Ramos (cell line): ENCODE results near the gene SUMO3.

Source experiments
- in situ Hi-C: fragments of 300-500 bp; cut with MboI; formaldehyde crosslinking; loops from one replicate; pipeline ENCODE4 v1.14.3; 2022; ENCODE audit warnings: low sequenced_read_pairs; ENCODE audit not compliant: unreplicated experiment

SUMO3 gene

DNA sequence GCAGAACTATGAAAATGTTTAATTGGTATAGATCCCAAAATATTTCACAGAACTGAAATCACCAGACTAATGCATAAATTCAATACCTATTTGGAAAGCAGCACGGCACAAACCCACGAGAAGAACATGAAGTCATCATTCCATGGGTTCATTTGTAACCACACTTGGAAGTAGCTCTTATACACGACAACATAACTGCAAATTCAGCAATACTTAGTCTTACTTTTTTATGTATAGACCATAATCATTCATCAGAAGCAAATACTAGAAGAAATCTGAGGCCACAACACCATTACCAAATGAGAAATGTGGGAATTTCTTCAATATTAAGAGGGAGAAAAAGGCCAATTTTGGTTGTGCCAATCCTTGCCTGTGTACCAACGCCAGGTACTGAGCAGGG is 12.0 kb downstream of the SUMO3 start:
- in situ Hi-C loops: no loop called here

DNA sequence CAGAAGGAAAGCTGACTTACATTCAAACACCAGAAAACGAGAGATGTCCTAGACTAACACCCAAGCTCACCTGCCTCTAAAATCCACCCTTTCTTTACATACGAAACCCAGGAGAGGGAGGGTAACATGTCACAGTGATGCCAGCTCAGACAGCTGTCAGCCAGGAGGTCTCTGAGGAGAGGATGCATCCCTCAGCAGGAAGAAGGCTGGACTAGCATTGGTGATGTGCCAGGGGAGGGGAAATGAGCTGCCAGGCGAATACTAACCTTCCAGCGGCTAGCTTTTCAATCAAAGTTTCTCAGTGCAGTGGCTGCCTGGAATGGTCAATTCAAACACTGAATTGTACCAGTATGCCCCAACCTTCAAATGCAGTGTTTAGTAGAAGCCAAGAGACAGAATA is 12.6 kb downstream of the SUMO3 start:
- in situ Hi-C loops: no loop called here

DNA sequence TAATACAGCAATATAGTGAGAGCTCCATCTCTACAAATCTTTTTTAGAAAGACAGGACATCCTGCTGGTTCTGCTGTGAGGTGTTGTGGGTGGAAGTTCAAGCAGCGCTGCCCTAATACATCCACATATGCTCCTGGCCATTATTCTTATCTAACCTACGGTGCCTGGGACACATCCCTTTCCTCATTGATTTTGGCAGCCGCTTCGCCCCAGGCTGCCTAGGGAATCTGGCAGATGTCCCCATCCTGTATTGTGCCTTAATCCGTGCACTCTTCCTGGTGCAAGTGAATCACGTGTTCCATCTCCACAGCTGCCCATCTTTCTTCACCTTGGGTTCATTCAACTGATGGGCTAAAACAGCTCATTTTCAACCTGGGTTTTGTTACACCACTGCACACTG is 13.1 kb downstream of the SUMO3 start:
- in situ Hi-C loops: no loop called here

DNA sequence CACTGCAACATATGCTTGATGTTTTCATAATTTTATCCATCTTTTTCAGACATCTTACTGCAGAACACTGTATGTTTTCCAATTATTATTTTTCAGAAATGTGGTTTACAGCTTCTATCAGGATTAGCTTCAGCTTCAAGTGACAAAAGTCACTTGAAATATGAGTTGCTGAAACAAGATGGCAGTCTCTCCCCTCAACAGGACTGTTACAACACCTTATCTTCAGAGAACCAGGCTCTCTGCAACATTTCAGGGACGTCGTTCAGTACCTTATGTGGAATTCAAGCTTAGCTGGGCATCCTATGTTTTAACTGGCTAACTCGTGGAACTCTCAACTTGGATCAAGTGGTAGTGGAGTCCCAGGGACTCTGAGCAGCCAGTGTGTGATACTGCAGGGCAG is 14.2 kb downstream of the SUMO3 start:
- in situ Hi-C loops: no loop called here

DNA sequence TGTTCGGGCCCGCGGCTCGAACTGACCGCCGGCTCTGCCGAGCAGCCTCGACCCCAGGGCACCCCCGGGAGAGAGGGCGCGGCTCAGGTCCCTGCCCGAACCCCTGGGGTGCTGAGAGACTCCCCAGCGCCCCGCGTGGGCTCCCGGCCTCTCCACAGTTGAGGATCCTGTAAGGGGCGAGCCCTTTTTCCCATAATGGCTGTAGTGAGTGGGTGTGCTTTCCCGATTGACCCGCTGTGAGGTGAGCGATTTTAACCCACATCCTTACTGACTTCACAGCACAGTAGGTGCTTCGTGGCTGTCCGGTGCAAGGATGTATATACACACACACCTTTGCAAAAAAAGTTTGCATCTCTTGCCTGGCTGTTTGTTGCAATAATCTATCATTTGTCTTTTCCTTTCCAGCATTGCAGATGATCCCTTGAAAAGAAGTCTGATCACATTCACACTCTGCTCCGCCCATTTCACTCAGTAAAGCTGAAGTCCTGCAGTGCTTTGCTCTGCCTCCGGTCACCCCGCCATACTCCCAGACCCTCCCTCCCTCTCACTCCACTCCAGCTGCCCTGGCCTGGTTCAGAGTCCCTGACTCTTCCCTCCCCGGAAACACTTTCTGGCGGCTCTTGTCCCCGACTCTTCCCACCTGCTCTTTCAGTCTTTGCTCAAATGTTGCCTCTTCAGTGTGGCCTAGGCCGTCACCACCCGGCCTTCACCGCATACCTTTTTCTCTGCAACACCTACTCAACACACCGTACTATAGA is 15.3 kb downstream of the SUMO3 start:
- in situ Hi-C loops: no loop called here

DNA sequence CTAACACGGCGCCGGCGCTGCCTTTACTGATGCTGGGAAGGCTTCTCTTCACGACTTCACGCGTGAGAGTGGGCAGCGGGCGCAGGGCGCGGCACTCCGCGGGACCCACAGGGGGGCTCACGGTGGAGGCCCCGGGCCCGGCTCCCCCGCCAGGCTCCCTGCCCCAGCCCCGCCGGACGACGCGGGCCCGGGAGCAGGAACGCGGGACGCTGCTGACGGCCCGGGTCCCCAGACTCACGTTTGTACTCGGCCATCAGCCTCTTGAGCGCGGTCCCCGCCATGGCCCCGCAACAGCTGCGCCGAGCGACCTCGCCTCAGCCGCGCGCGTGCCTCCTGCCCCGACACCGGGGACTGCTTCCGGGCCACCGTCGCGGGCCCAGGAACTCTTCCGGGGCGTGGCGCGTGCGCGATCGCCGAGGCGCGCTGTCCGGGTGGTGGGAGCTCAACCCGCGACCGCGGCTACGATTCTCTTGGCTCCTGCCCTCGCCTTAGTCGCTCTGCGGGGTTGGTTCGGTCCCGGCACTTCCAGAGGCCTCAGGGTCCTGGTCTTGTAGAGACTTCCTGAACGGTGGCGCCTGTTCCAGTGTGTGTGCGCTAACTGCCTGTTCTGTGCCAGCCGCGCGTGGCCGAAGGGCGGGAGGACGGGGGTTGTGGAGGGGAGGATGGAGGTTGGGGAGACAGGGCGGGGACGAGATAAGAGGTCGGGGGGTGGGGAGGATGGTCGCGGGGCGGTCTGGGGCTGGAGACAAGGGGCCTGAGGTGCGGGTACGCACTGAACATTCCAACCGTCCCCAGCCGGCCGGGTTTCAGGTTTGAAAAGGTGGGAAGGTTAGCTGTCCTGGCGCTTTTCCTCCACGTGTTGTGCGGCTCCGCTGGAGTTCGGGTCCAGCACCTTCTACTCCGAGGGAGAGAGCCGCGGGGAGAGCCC is 16.1 kb downstream of the SUMO3 start, which contains the start of gene UBE2G2:
Gene UBE2G2, minus strand, starts transcription at position 353 of the 928 bp plus-strand sequence. Its CDS starts 72 bp downstream, at position 281.
- in situ Hi-C loops: no loop called here

DNA sequence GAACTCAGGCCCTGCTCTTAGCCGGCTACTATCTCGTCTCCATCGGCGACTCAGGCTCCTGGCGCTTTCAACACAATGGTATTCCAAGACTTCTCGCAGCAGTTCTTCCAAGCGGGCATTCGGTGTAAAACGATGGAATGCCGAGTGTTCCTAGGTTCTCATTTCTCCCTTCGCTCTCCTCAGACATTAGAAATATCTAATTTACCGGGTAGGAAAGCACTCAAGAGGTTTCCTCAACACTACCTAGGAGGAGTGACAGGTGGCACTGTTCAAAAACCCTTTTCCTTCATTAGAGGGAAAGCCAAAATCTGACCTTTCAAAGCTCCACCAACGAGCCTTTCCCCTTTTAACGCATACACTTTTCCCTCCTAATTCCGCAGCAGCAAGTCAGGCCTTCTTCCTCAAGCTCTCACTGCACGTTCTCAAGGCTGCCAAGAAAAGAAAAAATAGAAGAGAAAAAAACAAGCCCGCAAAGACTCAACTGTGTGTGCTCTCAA is 16.8 kb downstream of the SUMO3 start:
- in situ Hi-C loops: no loop called here

DNA sequence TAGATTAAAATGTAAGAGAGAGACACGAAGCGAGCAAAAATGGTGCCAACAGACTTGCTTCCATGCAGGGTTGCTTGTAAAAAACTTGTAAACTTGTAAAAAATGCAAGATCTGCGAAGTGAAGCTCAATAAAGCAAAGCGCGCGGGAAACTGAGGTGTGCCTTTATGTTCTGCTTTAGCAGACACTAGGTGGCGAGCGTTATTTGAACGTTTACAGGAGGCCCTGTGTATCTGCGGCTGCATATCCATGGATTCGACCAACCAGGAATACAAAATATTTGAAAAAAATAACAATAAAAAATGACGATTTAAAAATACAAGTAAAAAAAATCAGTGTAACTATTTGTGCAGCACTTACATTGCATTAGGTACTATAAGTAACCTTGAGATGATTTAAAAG is 17.8 kb downstream of the SUMO3 start:
- in situ Hi-C loops: no loop called here

DNA sequence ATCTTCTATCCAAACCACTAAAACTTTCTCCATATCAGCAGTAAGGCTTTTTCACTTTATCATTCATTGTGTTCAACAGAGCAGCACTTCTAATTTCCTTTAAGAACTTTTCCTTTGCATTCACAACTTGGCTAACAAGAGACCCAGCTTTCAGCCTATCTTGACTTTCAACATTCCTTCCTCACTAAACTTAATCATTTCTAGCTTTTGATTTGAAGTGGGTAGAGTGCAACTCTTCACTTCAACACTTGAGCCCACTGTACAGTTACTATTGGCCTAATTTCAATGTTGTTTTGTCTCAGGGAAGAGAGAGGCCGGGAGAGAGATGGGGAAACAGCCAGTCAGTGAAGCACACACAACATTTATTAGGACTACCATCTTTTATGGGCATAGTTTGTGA is 18.2 kb downstream of the SUMO3 start:
- in situ Hi-C loops: loop anchor here (25.0 kb wide), 1 partner anchor 762 kb away; no protein-coding TSS in a partner anchor

DNA sequence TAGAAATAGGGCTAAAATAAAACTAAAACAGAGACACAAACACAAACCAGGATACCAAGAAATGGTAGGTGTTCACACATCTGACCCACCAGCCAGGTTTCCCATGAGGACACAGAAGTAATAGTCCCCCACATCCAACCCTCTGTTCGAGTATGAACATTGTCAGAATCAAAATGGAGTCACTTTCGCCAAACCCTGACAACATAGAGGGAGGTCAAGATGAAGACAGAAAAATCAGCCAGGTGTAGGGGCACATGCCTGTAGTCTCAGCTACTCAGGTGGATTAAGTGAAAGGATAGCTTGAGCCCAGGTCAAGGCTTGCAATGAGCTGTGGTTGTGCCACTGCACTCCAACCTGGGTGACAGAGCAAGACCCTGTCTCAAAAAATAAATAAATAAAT is 20.1 kb downstream of the SUMO3 start:
- in situ Hi-C loops: loop anchor here (25.0 kb wide), 1 partner anchor 760 kb away; no protein-coding TSS in a partner anchor

DNA sequence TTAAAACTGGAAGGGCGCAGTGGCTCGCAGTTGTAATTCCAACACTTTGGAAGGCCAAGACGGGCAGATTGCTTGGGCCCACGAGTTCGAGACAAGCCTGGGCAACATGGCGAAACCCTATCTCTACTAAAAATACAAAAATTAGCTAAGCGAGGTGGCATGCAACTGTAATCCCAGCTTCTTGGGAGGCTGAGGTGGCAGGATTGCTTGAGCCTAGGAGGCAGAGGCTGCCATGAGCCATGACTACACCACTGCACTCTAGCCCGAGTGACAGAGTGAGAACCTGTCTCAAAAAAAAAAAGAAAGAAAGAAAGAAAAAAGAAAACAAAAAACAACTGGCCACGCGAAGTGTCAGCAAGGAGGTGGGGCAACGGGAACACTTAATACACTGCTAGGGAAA is 22.5 kb downstream of the SUMO3 start:
- in situ Hi-C loops: loop anchor here (25.0 kb wide), 1 partner anchor 758 kb away; no protein-coding TSS in a partner anchor

DNA sequence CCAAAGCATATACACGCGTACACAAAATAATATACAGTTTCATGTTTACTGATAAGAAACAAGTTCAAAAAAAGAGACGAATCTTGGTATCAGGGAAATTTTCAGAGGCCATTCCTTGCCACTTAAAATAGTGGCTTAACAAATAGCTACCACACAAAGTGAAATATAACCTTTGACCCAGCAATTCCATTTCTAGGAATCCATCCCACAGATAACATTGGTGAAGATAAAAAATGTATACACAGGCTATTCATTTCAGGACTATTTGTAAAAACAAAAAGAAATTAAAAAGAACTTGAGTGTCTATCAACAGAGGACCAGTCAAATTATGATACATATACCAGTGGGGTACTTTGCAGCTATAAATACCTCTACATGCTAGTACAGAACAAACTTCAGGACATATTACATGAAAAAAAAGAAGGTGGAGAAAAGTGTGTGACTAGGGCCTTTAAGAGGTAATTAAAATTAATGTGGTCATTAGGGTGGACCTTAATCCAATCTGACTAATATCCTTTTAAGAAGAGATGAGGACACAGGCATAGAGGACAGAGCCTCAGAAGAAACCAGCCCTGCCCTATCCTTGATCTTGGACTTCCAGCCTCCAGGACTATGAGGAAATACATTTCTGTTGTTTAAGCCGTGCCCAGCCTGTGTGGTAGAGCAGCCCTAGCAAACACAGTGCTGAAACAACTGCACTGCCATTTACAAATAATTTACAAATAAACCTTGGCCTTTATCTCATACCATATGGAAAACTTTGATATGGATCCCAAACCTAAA is 24.1 kb downstream of the SUMO3 start:
- in situ Hi-C loops: loop anchor here (25.0 kb wide), 1 partner anchor 756 kb away; no protein-coding TSS in a partner anchor

DNA sequence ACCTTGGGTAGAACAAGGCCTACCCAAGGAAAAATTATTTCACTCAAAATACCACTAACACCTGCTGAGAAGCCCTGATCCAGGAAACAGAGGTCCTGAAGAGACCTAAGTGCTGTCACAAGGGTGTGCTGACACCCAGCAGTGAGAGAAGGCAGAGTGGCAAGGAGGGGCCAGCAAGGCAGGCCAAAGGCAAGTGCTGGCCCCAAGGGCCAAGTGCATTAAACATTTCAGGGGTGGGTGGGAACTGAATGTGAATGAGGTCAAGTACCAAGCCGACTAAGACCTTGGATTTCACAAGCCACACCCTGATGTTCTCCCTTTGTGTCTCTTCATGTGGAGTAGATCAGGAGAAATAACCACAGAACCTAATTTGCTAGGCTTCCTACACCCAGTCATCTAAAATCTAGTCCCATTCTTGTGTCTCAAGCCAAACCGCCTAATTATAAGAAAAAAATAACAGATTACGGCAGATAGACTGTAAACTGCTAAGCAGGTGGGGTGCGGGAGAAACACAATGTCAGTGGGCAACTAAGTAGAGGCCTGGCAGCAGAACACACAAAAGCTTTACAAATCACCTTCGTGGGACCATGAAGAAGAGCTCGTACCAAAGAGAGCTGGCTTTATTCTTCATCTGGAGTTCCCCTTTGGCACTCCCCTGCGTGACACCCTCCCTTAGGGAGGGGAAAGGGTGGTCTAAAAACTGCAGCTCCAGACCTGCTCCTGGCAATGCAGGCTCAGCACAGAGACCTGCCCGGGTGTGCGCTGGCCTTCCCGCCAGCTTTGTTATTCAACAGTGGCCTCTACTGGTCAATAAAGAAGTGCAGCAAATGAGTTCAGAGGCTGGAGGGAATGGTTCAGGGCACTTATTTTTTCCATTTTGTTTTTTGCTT is 24.9 kb downstream of the SUMO3 start:
- in situ Hi-C loops: loop anchor here (25.0 kb wide), 1 partner anchor 756 kb away; no protein-coding TSS in a partner anchor

DNA sequence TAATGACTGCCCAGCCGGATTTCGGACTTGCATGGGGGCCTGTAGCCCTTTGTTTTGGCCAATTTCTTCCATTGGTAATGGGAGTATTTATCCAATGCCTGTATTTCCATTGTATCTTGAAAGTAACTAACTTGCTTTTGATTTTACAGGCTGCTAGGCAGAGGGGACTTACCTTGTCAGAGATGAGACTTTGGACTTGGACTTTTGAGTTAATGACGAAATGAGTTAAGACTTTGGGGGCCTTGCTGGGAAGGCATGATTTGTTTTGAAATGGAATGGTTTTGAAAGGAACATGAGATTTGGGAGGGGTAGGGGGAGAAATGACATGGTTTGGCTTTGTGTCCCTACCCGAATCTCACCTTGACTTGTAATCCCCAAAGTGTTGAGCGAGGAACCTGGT is 25.9 kb downstream of the SUMO3 start:
- in situ Hi-C loops: loop anchor here (25.0 kb wide), 1 partner anchor 755 kb away; no protein-coding TSS in a partner anchor

DNA sequence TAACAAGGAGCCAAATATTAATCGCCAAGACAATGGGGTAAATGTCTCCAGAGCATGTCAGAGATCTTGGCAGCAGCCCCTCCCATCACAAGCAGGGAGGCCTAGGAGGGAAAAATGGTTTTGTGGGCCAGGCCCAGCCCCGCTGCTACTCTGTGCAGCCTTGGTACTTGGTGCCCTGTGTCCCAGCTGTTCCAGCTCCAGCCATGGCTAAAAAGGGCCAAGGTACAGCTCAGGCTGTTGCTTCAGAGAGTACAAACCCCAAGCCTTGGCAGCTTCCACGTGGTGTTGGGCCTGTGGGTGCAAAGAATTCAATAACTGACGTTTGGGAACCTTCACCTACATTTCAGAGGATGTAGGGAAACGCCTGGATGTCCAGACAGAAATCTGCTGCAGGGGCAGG is 26.6 kb downstream of the SUMO3 start:
- in situ Hi-C loops: loop anchor here (25.0 kb wide), 1 partner anchor 754 kb away; no protein-coding TSS in a partner anchor

DNA sequence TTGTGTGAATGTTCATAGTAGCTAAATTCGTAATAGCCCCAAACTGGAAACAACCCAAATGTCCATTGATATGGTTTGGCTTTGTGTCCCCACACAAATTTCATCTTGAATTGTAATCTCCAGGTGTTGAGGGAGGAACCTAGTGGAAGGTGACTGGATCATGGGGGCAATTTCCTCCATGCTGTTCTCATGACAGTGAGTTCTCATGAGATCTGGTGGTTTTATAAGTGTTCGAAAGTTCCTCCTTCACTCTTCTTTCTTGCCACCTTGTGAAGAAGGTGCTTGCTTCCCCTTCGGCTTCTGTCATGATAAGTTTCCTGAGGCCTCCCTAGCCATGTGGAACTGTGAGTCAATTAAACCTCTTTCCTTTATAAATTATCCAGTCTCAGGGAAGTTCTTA is 27.5 kb downstream of the SUMO3 start:
- in situ Hi-C loops: loop anchor here (25.0 kb wide), 1 partner anchor 753 kb away; no protein-coding TSS in a partner anchor

DNA sequence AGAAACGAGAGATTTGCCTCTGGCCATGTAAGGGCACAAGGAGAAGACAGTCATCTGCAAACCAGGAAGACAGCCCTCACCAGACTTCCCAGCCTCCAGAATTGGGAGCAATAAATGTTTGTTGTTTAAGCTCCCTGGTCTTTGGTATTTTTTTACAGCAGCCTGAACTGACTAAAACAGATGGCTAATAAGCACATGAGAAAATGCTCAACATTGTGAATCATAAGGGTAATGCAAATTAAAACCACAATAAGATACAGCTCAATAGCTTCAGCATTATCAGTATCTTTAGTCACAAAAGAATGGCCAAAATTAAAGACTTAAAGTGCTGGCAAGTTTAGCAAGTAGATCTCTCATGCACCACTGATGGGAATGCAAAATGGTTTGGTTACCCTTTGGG is 28.0 kb downstream of the SUMO3 start:
- in situ Hi-C loops: loop anchor here (25.0 kb wide), 1 partner anchor 753 kb away; no protein-coding TSS in a partner anchor

DNA sequence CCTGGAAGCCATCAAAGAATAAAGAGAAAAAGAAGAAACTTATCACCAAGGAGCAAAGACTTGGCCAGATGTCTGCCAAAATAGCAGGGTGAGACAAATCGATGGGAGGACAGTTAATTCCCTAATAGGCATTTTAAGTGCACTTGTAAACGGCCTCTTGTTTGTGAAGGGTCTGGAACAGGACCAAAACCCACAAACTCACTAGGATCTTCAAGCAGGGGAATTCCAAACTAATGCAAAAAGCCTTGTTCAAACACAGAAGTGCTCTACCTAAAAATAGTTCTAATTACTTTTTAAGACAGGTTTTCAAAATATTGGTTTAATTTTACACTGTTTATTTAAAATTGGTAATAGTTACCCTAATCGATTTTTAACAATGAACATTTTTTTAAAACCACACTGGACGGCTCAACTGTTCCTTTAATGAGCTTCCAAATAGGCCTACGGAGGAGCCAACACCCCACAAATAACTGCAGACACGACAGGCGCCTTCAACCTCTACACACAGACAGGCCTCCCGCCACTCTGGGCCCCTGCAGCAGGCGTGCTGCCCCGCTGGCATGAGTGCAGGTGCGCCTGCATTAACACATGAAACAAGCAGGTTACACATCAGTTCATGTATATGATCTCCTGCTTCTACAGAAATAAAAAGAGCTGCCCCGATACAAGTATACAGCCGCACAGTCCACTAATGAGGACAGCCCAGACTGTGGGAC is 32.1 kb downstream of the SUMO3 start:
- in situ Hi-C loops: loop anchor here (25.0 kb wide), 1 partner anchor 748 kb away; no protein-coding TSS in a partner anchor
